A172 (cell line): ENCODE results near the gene CBLN3. TPM values are rescaled to one million over a fixed set of nuclear protein-coding genes. Genes with fewer than 3 reads are reported as not detected.

Source experiments
- DNase-seq: peaks from one replicate; pipeline ENCODE4 v3.0.0-alpha.2; 2015; ENCODE audit warnings: low spot score
- total RNA-seq: library from RNA; depleted of rRNA; stranded (reverse); fragments of >200 nt; shearing (Covaris generic); gene quantifications from 2 replicates; pipeline ENCODE4 v1.2.3, GENCODE V29; 2014

Gene CBLN3
- total RNA-seq, 1 experiment from 2014 or later, result not detected

GRCh38 chr14:24439257-24439656 lies 9.8 kb upstream of the CBLN3 start:
- no peak for DNase-seq

DNA sequence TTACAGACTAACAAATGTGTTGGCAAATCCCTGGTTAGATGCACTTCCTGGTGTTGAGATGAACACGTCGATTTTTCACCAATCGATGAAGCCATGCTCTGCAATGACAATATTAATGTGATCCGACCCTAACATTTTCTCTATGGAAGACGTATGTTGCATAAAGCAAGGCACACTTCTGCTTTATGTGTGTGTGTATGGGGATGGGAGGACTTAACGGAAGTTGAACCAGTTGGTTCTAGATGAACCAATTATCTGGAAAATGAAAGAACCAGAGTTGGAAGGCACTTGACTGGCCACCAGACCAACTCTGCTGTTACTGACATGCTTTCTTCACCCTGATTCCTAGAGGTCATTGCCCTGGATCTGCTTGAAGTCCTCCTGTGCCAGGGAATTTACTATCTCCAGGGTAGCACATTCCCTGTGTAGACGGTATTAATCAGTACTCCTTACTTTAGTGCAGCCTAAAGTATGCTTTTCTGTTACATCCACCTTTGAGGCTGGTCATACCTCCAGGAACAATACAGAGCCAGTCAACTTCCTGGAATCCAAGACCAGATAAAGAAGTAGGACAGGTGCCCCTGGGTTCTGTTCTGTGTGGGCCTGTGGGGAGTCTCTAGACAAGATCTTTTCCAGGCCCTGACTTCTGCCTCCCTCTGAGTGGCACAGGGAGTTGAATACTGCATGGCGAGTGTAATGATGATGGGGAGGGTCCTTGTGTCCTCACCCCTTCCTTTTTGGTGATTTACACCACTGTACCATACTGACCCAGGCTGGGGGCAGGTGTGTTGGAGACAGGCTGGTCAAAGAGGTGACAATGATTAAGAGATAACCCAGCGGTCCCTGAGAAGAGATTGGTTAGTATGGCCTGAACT lies 9.0 kb upstream of the CBLN3 start:
- no peak for DNase-seq

DNA sequence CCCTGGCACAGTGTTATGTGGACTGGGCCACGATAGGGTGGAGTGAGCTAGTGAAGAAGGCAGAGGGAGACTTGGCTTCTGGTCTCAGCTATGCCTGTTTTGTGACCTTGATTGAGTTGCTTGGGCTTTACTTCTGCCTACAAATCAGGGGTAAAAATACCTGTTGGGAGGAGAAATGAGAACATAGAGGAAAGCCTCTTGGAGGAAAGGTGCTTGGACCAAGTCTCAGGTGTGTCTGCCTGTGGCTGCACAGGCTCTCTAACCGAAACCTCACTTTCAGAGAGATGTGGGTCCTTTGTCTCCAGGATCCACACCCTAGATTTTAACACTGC lies 8.2 kb upstream of the CBLN3 start:
- DNase-seq, result no peak

DNA sequence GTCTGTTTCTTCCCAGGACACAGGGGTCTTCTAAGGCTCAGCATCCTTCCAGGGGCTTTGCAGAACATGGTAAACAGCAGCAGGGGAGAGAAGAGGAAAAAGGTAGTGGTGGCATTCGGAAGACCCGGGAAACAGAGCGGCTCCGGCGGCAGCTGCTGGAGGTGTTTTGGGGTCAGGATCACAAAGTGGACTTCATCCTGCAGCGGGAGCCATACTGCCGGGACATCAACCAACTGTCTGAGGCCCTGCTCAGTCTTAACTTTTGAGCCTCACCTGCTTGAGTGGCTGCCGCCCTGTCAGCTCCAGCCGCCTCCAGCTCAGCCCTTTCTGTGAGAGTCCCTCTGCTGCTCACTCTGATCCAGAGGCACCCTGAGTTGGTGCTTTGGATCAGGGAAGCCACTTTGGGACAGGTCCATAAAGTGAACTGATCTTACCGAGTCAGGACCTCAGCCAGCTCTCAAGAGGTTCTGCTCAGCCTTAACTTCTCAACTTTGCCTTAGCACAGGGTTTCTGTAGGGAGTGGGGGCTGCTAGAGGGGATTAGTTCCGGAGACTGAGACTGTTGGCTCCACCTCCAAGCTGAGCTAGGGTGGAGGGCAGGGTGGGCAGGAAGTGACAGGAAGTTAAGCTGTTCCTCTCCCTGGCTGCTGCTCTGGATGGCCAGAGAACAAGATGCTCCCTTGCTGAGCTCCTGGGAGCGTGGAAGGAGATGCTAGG lies 7.7 kb upstream of the CBLN3 start:
- DNase-seq, result no peak

DNA sequence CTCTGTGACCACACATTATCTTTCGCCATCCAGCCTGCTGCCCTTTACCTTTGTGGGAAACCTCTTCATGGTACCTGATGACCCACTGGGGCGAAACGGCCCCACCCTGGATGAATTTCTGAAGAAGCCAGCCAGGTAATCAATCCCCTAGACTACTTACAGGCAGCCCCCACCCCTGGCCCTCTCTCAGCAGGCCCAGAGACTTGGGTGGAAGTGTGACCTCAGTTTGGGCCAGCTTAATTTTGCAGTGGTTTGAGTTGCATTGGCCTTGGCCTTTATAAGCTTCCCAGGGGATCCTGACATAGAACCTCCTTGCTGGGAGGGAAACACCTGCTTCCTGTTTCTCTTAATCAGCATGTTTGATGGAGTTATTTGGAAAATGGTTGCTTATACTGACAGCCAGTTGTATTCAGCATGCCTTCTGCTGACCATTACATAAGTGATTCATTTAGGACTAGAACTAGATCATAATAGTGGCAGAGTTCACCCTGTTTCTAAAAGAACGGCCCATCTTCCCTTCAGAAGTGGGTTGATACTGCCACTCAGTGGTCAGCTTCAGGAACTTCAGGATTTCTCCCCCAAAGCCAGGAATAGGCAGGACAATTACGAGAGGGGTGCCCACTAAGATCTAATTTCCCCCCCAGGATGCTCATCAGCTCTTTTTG lies 7.0 kb upstream of the CBLN3 start:
- peak; percentile 49 for DNase-seq

DNA sequence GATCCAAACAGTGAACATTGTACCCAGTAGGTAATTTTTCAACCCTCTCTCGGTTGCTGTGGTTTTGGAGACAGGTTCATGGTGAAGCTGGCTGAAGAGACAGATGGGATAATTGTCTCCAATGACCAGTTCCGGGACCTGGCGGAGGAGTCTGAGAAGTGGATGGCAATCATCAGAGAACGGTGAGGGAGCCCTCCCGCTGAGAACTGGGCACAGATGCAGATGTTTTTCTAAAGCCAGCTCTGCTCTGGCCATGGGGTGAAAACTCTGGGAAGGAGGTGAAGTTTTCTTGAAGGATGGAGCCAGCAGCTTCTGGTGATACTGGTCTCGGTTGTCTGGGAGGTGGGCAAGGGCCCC lies 6.5 kb upstream of the CBLN3 start:
- no peak for DNase-seq

GRCh38 chr14:24435192-24435810 lies 5.8 kb upstream of the CBLN3 start:
- DNase-seq, result no peak

- DNase-seq, result no peak
These were observed 5.2 kb upstream of the CBLN3 start for GRCh38 chr14:24434676-24435075.

GRCh38 chr14:24434036-24434435 lies 4.6 kb upstream of the CBLN3 start:
- DNase-seq, result no peak

DNA sequence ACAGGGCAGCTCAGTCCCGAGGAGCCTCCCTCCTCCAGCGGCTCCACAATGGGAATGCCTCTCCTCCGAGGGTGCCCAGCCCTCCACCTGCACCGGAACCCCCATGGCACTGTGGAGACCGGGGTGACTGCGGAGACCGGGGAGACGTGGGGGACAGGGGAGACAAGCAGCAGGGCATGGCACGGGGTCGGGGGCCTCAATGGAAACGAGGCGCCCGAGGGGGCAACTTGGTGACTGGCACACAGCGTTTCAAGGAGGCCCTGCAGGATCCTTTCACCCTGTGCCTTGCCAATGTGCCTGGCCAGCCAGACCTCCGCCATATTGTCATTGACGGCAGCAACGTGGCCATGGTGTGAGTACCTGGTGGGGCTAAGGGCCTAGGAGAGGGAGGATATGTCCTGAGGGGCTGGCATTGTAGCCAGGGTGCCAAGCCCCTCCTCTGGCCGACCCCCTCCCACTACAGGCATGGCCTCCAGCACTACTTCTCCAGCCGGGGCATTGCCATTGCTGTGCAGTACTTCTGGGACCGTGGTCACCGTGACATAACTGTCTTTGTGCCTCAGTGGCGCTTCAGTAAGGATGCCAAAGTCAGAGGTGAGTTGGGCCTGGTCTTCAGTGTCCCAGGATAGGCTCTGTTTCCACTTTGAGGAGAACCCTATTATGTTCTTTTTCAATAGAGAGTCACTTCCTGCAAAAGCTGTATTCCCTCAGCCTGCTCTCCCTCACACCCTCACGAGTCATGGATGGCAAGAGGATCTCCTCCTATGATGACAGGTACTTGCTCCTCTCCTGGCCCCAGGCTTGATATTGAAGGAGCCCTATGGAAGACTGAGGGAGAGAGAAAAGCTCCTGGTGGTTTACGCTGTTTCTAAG lies 3.0 kb upstream of the CBLN3 start:
- DNase-seq, result no peak

DNA sequence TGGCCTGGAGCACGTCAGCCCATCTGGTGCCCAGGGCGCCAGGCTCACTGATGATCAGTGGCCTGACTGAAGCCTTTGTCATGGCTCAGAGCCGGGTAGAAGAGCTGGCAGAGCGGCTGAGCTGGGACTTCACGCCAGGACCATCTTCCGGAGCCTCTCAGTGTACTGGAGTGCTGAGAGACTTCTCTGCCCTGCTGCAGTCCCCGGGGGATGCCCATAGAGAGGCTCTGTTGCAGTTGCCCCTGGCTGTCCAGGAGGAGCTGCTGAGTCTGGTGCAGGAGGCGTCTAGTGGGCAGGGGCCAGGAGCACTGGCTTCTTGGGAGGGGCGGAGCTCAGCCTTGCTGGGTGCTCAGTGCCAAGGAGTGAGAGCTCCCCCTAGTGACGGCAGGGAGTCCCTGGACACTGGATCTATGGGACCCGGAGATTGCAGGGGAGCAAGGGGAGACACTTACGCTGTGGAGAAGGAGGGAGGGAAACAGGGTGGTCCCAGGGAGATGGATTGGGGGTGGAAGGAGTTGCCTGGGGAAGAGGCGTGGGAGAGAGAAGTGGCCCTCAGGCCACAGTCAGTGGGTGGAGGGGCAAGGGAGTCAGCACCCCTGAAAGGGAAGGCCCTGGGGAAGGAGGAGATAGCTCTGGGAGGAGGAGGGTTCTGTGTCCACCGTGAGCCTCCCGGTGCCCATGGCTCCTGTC lies 2.2 kb upstream of the CBLN3 start:
- DNase-seq, result peak; percentile 70

DNA sequence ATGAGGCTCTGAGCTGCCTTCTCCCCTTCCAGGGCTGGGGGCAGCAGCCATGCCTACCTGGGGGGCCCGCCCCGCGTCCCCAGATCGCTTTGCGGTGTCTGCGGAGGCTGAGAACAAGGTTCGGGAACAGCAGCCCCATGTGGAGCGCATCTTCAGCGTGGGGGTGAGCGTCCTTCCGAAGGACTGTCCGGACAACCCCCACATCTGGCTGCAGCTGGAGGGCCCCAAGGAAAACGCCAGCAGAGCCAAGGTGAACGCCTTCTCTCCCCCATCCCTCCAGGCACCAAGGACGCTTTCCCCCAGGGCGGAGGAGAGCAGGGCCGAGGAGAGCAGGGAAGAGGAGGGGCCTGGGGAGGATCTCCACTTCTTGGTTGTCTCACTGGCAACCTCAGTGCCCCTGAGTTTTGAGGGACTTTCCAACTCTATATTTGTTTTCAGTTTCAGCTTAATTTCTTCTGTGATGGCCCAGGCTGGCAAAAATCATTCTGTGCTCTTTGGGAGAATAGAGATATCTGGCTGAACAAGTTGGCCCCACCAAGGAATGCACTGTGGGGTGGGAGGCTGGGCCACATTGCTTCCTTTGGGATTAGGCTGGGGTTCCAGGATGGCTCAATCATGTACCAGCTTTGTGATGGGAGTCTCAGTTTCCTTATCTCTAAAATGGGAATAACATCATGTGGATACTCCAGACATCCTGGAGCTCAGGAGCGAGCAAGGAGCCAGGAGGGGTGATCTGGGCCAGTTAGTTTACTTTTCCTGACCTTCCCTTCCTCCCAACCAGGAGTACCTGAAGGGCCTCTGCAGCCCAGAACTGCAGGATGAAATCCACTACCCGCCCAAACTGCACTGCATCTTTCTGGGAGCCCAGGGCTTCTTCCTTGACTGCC lies 1.5 kb upstream of the CBLN3 start:
- no peak for DNase-seq

DNA sequence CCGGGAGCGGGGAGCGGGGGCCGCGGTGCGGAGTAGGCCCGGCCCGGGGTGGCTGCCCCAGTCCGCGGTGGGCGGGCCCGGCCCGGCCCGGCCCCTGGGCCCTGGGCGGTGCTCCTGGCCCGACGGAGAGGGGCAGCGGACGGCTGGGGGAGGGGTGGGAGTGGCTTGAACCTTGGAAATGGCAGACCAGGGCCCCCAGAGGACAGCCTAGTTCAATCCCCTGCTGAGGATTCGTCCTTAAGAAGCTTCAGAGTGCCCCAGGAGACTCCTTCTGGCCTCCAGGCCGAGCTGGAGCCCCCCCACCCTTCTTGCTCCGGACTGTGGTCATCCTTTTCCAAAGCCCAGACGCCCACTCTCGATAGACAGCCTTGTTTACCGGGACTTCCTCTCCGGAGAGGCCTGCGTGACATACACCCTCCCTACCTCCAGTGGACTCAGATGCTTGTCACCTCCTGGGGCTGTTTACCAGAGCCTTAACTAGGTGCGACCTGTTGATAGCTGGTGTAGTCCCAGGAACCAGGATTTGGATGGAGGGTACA lies 744 bp upstream of the CBLN3 start:
- DNase-seq, result no peak

GRCh38 chr14:24428628-24429394 lies 657 bp downstream of the CBLN3 start:
- no peak for DNase-seq

GRCh38 chr14:24427537-24428508 lies 1.6 kb downstream of the CBLN3 start:
- DNase-seq, result no peak

DNA sequence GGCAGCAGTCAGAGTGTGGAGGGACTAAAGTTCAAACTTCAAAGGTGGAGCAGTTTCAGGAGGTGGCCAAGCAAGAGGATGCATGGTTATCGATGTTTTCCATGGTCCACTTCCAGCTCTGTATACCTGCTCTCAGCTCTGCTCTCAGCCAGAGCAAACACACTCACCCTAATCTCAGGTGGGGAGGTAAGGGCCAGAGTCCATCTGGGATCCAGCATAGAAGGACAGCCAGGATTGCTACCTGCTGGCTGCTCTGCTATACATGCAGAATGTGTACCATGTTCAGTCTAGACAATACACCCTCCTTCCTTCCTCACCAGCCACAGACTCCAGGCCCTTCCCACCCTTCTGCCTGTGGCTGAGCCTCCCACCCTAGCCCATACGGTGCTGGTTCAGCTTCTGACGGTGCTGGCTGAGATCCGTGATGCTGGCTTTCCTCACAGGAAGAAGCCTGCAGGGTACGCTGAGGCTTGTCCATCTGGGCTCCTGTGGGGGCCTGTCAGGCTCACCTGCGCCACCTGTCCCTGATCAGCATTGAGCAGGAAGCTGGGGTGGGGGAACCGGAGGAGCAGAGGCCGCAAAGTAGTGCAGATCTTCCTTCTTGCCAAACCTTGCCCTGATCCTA lies 2.4 kb downstream of the CBLN3 start:
- DNase-seq, result no peak
